GM23248 (cell line): Measurements from ENCODE around the gene ITGA8.
"Not testable (repeated sequence)": the region's sequence is repeated elsewhere in the genome, so short reads cannot be mapped to it uniquely, and the experiment has no call there.

ENCODE experiments used
- EZH2 ChIP-seq: fragments of 200-600 bp; sonication (generic); IDR thresholded peaks from 2 replicates; pipeline ENCODE4 v1.6.1; 2018; ENCODE audit warnings: antibody characterized with exemption, mild to moderate bottlenecking; ENCODE audit not compliant: insufficient read depth, poor library complexity, severe bottlenecking
- EZH2phosphoT487 ChIP-seq: fragments of 200-600 bp; sonication (generic); IDR thresholded peaks from 2 replicates; pipeline ENCODE4 v1.6.1; 2018; ENCODE audit warnings: antibody characterized with exemption, moderate library complexity, mild to moderate bottlenecking, low read depth; ENCODE audit not compliant: insufficient read depth

DNA sequence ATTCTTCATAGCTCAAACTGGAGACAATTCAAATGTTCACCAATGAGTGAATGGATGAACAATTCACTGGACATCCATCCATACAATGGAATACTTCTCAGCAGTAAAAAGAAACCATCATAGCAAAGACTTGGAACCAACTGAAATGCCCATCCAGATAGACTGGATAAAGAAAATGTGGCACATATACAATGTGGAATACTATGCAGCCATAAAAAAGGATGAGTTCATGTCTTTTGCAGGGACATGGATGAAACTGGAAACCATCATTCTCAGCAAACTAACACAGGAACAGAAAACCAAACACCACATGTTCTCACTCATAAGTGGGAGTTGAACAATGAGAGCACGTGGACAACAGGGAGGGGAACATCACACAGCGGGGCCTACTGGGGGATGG is 136.8 kb downstream of the ITGA8 start:
- not testable (repeated sequence) for TF ChIP-seq EZH2, EZH2phosphoT487
